ENCODE results near the gene ZNF302.

DNA sequence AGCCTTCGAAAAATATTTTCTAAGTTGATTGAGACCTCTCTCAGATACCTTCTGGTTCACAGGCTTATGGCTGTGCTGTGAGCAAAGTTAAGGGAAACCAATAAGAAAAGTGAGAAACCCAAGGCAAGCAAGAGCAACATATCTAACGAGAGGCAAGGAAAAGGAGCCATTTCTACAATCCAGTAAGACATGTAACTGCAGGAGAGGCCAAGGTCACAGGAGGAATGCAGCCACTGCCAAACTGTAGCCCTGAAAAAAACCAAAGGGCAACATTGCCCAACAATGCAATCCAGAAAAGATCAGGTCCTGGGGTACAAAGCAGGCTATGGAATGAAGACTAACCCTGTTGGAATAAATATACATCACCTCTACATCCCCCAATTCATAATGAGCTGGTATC is 21.8 kb upstream of the ZNF302 start:
- TF ChIP-seq FOXP2 (optimal IDR thresholded peaks at IDR 0.05; ENCODE audit: control extremely low read depth, extremely low read length, insufficient read depth) (no peak), POLR2AphosphoS5 (IDR thresholded peaks at IDR 0.05; ENCODE audit: borderline replicate concordance, low read depth, low read length) (no peak)

Data from SK-N-MC (cell line).